22Rv1 (cell line): Measurements from ENCODE around the gene KLRC1.

Experiments
- CTCF ChIP-seq: fragments of 450-650 bp; IDR thresholded peaks from 2 replicates; pipeline ENCODE4 v1.5.1; 2017; ENCODE audit warnings: mild to moderate bottlenecking
- ZFX ChIP-seq: fragments of 450-650 bp; IDR thresholded peaks from 2 replicates; pipeline ENCODE4 v1.6.1; 2017; ENCODE audit warnings: antibody characterized with exemption, borderline replicate concordance

- TF ChIP-seq CTCF (no peak), ZFX (no peak)
Observed at GRCh38 chr12:10409392-10409791, 43.8 kb downstream of the KLRC1 start, which contains the start of gene KLRC4.
